A673 (cell line): Measurements from ENCODE around the gene ITSN1.

Experiments
- CTCF ChIP-seq: fragments of 300-800, 200-600 bp; sonication (generic); conservative IDR thresholded peaks from 2 replicates; pipeline ENCODE4 v1.5.1; 2017; ENCODE audit warnings: low read depth, mild to moderate bottlenecking, antibody characterized with exemption, low read length, moderate library complexity, mixed read lengths
- EZH2 ChIP-seq: fragments of 200-600 bp; sonication (generic); IDR thresholded peaks from 2 replicates; pipeline ENCODE4 v1.6.1; 2017; ENCODE audit warnings: borderline replicate concordance, low read depth, mild to moderate bottlenecking, mixed read lengths, antibody characterized with exemption, low read length; ENCODE audit not compliant: poor library complexity, severe bottlenecking

- TF ChIP-seq CTCF = no peak
- TF ChIP-seq EZH2 = no peak
Measured at GRCh38 chr21:33916200-33916567, 273.9 kb downstream of the ITSN1 start.
